Epithelial cell of prostate (primary cell): Measurements from ENCODE around the gene MCAT.
"Not testable (repeated sequence)": the region's sequence is repeated elsewhere in the genome, so short reads cannot be mapped to it uniquely, and the experiment has no call there.

Experiments
- DNase-seq: peaks from one replicate; pipeline ENCODE4 v3.0.0-alpha.2; 2011; ENCODE audit warnings: low read depth, low spot score
- H3K27ac ChIP-seq: fragments of 450-650 bp; 2 replicates; pipeline ENCODE4 v1.5.1; 2017; ENCODE audit warnings: mild to moderate bottlenecking

Gene MCAT

GRCh38 chr22:43128928-43129424 is 14.2 kb downstream of the MCAT start:
- H3K27ac ChIP-seq = no peak overlapping the region
- DNase-seq = no peak

- peak overlapping the region; percentile 87 for H3K27ac ChIP-seq
- no peak for DNase-seq
Observed at GRCh38 chr22:43128116-43128515, 15.1 kb downstream of the MCAT start.

- H3K27ac ChIP-seq = peak overlapping the region; percentile 87
- DNase-seq = no peak
Observed at GRCh38 chr22:43127166-43127908, 15.9 kb downstream of the MCAT start.

- peak overlapping the region; percentile 87 for H3K27ac ChIP-seq
- DNase-seq = no peak
Observed at GRCh38 chr22:43126501-43127165, 16.6 kb downstream of the MCAT start.

- DNase-seq = no peak
- H3K27ac ChIP-seq = no peak overlapping the region
Observed at GRCh38 chr22:43118953-43119458, 24.2 kb downstream of the MCAT start.

- no peak for DNase-seq
- no peak overlapping the region for H3K27ac ChIP-seq
Observed at GRCh38 chr22:43118024-43118849, 25.0 kb downstream of the MCAT start.

GRCh38 chr22:43116932-43117331 is 26.3 kb downstream of the MCAT start:
- no peak overlapping the region for H3K27ac ChIP-seq
- no peak for DNase-seq

GRCh38 chr22:43114958-43115357 is 28.2 kb downstream of the MCAT start:
- no peak for DNase-seq
- H3K27ac ChIP-seq = no peak overlapping the region

GRCh38 chr22:43113526-43114251 is 29.5 kb downstream of the MCAT start:
- H3K27ac ChIP-seq = no peak overlapping the region
- no peak for DNase-seq

GRCh38 chr22:43110927-43111623 is 32.1 kb downstream of the MCAT start:
- DNase-seq = no peak
- no peak overlapping the region for H3K27ac ChIP-seq

- DNase-seq = no peak
- H3K27ac ChIP-seq = no peak within 1 kb of the TSS
Observed at GRCh38 chr22:43110444-43110926, 32.7 kb downstream of the MCAT start, which contains the start of gene BIK. TSS of gene BIK (plus strand) at chr22:43110750. CDS start at chr22:43124023, 13,273 bp downstream.

GRCh38 chr22:43109921-43110443 is 33.2 kb downstream of the MCAT start:
- no peak for DNase-seq
- H3K27ac ChIP-seq = no peak overlapping the region

GRCh38 chr22:43109511-43109910 is 33.7 kb downstream of the MCAT start:
- DNase-seq = no peak
- no peak overlapping the region for H3K27ac ChIP-seq

GRCh38 chr22:43106302-43106701 is 36.9 kb downstream of the MCAT start:
- no peak for DNase-seq

GRCh38 chr22:43104950-43105349 is 38.2 kb downstream of the MCAT start:
- not testable (repeated sequence) for DNase-seq, H3K27ac ChIP-seq

More at GRCh38 chr22:43106302-43106701, 36.9 kb downstream of the MCAT start:
- H3K27ac ChIP-seq = no peak overlapping the region

- DNase-seq = not testable (repeated sequence)
Observed at GRCh38 chr22:43104056-43104625, 39.1 kb downstream of the MCAT start.

GRCh38 chr22:43101306-43101705 is 41.9 kb downstream of the MCAT start:
- no peak for DNase-seq
- no peak overlapping the region for H3K27ac ChIP-seq

More at GRCh38 chr22:43104056-43104625, 39.1 kb downstream of the MCAT start:
- not testable (repeated sequence) for H3K27ac ChIP-seq

GRCh38 chr22:43100225-43100624 is 43.0 kb downstream of the MCAT start:
- DNase-seq = peak; percentile 46

More at GRCh38 chr22:43100225-43100624, 43.0 kb downstream of the MCAT start:
- peak overlapping the region; percentile 8 for H3K27ac ChIP-seq
